ENCODE measurements around the gene NELL2.

NELL2 gene

GRCh38 chr12:44525806-44526654 is 350.1 kb downstream of the NELL2 start:
- no peak for DNase-seq

GRCh38 chr12:44523828-44524227 is 352.3 kb downstream of the NELL2 start:
- DNase-seq: no peak

- no peak for DNase-seq
Observed at GRCh38 chr12:44521702-44522101, 354.4 kb downstream of the NELL2 start.

- DNase-seq: no peak
Observed at GRCh38 chr12:44519931-44520330, 356.2 kb downstream of the NELL2 start.

GRCh38 chr12:44511289-44511688 is 364.8 kb downstream of the NELL2 start:
- no peak for DNase-seq

GRCh38 chr12:44510510-44510909 is 365.6 kb downstream of the NELL2 start:
- no peak for DNase-seq

GRCh38 chr12:44510076-44510475 is 366.0 kb downstream of the NELL2 start:
- no peak for DNase-seq

GRCh38 chr12:44509471-44509870 is 366.6 kb downstream of the NELL2 start:
- DNase-seq: no peak

GRCh38 chr12:44507461-44507860 is 368.7 kb downstream of the NELL2 start:
- no peak for DNase-seq

- no peak for DNase-seq
Observed at GRCh38 chr12:44504799-44505198, 371.3 kb downstream of the NELL2 start.

GRCh38 chr12:44503329-44503728 is 372.8 kb downstream of the NELL2 start:
- no peak for DNase-seq

GRCh38 chr12:44502681-44503080 is 373.4 kb downstream of the NELL2 start:
- DNase-seq: no peak

- no peak for DNase-seq
Observed at GRCh38 chr12:44500423-44500822, 375.7 kb downstream of the NELL2 start.

GRCh38 chr12:44497044-44497443 is 379.1 kb downstream of the NELL2 start:
- DNase-seq: no peak

GRCh38 chr12:44490181-44490580 is 385.9 kb downstream of the NELL2 start:
- no peak for DNase-seq

GRCh38 chr12:44488180-44488579 is 387.9 kb downstream of the NELL2 start:
- no peak for DNase-seq

GRCh38 chr12:44484862-44485261 is 391.3 kb downstream of the NELL2 start:
- DNase-seq: no peak

- DNase-seq: no peak
Observed at GRCh38 chr12:44477331-44477980, 398.7 kb downstream of the NELL2 start.

- DNase-seq: no peak
Observed at GRCh38 chr12:44476683-44477082, 399.4 kb downstream of the NELL2 start.

GRCh38 chr12:44465139-44465538 is 411.0 kb downstream of the NELL2 start:
- DNase-seq: no peak

- DNase-seq: peak; percentile 7
Observed at GRCh38 chr12:44464180-44464579, 411.9 kb downstream of the NELL2 start.

GRCh38 chr12:44462729-44463128 is 413.4 kb downstream of the NELL2 start:
- no peak for DNase-seq

- no peak for DNase-seq
Observed at GRCh38 chr12:44460261-44460660, 415.9 kb downstream of the NELL2 start.

- no peak for DNase-seq
Observed at GRCh38 chr12:44459569-44459968, 416.5 kb downstream of the NELL2 start.

All from midbrain (tissue), 1 donor.